ENCODE measurements around the gene ACTC1.

The ACTC1 gene

DNA sequence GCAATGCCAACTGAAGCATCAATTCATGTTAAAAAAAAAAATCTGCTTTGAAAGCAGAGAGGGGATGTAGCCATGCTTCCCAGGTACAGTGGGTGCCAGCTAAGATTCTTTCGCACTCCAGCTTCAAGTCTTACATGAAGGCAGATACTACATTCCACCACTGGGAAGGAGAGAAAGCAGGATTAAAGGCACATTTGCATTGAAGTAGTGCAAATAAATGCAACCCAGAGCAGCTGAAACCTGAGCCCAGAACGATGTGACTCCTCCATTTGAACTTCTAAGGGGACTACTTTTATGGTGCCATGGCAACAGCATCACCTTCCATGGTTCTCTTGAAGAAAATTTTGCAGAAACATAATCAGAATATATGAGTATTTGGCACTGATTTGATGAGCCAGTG lies 21.4 kb downstream of the ACTC1 start:
- in situ Hi-C loops (cut with HindIII; ENCODE audit: low pct_ligation_motif_present, low sequenced_read_pairs), result no loop called here
- Histone ChIP-seq H3K36me3 (replicated peaks) (no peaks in the 10 kb centered on the region), H3K4me3 (ENCODE audit: low read depth, low read length) (no peak overlapping the region), H3K27me3 (replicated peaks) (peaks cover 2% of the 10 kb centered on the region), H3K27ac (no peak overlapping the region)
- DNase-seq, result no peak
- TF ChIP-seq, protein P1, sequence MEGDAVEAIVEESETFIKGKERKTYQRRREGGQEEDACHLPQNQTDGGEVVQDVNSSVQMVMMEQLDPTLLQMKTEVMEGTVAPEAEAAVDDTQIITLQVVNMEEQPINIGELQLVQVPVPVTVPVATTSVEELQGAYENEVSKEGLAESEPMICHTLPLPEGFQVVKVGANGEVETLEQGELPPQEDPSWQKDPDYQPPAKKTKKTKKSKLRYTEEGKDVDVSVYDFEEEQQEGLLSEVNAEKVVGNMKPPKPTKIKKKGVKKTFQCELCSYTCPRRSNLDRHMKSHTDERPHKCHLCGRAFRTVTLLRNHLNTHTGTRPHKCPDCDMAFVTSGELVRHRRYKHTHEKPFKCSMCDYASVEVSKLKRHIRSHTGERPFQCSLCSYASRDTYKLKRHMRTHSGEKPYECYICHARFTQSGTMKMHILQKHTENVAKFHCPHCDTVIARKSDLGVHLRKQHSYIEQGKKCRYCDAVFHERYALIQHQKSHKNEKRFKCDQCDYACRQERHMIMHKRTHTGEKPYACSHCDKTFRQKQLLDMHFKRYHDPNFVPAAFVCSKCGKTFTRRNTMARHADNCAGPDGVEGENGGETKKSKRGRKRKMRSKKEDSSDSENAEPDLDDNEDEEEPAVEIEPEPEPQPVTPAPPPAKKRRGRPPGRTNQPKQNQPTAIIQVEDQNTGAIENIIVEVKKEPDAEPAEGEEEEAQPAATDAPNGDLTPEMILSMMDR (IDR thresholded peaks at IDR 0.05; ENCODE audit: low read depth, low read length, missing control alignments), result no peak

DNA sequence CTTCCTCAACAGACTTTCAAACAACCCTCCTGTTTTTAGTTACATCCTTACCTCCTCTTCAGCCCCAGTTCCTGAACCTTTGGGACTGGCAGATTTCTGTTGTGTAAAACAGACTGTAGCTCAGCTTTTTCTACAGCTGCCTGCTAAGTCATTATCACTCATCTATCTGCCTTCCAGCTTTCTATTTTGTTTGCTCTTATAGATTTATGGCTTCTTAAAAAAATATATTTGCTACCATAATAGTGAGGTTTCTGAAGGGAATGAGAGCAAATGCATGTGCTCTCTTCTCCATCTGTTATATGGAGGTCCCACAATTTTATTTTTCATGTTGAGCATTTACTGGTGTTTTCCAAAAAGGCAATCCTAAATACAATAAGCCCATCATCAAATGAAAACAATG lies 22.3 kb downstream of the ACTC1 start:
- no peaks in the 10 kb centered on the region for H3K36me3 ChIP-seq (replicated peaks)
- in situ Hi-C loops (cut with HindIII; ENCODE audit: low pct_ligation_motif_present, low sequenced_read_pairs), result no loop called here

DNA sequence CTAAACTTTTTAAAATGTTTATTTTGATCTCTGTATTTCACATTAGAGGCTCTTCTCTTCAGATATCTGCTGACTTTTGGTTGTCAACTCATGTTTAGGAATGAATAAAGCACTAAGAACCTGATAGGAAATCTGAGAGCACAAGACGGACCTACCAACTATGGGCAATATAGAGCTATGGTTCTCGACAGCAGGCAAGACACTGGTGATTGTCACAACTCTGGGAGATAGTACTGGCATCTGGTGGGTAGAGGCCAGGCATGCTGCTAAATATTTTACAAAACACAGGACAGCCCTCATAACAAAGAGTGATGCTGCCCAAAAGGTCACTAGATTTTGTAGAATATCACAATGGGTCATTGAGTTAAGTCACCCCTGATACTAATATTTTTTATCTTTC lies 23.0 kb downstream of the ACTC1 start:
- Histone ChIP-seq H3K4me3 (ENCODE audit: low read depth, low read length) (no peak overlapping the region), H3K36me3 (replicated peaks) (no peaks in the 10 kb centered on the region), H3K27ac (no peak overlapping the region), H3K27me3 (replicated peaks) (peaks cover 2% of the 10 kb centered on the region)
- TF ChIP-seq, protein P1 (IDR thresholded peaks at IDR 0.05; ENCODE audit: low read depth, low read length, missing control alignments), result no peak
- in situ Hi-C loops (cut with HindIII; ENCODE audit: low pct_ligation_motif_present, low sequenced_read_pairs), result no loop called here
- DNase-seq, result no peak

More for the DNA sequence above, 22.3 kb downstream of the ACTC1 start:
- no peak for DNase-seq
- TF ChIP-seq, protein P1 (IDR thresholded peaks at IDR 0.05; ENCODE audit: low read depth, low read length, missing control alignments), result no peak
- Histone ChIP-seq H3K27me3 (replicated peaks) (peaks cover 2% of the 10 kb centered on the region), H3K27ac (no peak overlapping the region), H3K4me3 (ENCODE audit: low read depth, low read length) (no peak overlapping the region)

DNA sequence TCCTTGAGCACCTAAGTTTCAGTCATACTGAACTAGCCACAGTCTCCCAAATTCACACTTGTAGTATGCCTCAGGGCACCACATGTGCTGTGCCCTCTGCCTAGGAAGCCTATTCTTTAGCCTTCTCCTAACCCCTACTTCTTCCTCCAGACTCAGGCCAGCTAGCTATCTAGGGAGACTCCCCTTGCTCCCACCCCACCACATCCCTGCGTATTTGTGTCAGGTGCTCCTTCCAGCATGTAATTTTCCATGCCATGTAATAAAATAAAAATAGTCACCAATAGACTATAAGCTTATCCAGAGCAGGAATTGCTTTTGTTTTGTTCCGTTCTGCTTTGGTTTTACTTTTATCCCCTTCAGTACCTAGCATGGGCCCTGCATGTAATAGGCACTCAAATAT lies 25.6 kb downstream of the ACTC1 start:
- TF ChIP-seq, protein P1 (IDR thresholded peaks at IDR 0.05; ENCODE audit: low read depth, low read length, missing control alignments), result no peak

DNA sequence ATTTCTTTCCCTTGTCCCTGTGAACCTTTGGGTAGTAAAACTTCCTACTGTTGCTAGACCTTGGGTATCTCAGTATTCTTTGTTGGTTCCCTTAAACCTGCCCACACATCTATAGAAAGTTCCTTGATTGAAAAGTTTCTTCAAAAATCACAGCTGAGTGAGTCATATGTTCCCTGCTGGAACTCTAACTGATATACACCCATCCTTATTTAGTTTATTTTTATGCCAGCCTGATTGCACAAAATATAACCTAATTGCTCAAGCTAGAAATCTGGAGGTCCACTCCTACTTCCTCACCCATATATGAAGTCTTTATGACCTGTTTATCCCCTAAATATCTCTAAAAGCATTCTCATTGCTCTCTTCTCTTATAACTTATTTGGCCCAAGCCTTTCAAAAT lies 26.8 kb downstream of the ACTC1 start:
- TF ChIP-seq, protein P1 (IDR thresholded peaks at IDR 0.05; ENCODE audit: low read depth, low read length, missing control alignments), result no peak
- DNase-seq, result no peak
- Histone ChIP-seq H3K27ac (no peak overlapping the region), H3K4me3 (ENCODE audit: low read depth, low read length) (no peak overlapping the region), H3K27me3 (replicated peaks) (peaks cover 2% of the 10 kb centered on the region), H3K36me3 (replicated peaks) (no peaks in the 10 kb centered on the region)
- in situ Hi-C loops (cut with HindIII; ENCODE audit: low pct_ligation_motif_present, low sequenced_read_pairs), result no loop called here

More for the DNA sequence above, 25.6 kb downstream of the ACTC1 start:
- Histone ChIP-seq H3K4me3 (ENCODE audit: low read depth, low read length) (no peak overlapping the region), H3K27me3 (replicated peaks) (peaks cover 2% of the 10 kb centered on the region), H3K36me3 (replicated peaks) (no peaks in the 10 kb centered on the region), H3K27ac (no peak overlapping the region)
- DNase-seq, result no peak
- in situ Hi-C loops (cut with HindIII; ENCODE audit: low pct_ligation_motif_present, low sequenced_read_pairs), result no loop called here

DNA sequence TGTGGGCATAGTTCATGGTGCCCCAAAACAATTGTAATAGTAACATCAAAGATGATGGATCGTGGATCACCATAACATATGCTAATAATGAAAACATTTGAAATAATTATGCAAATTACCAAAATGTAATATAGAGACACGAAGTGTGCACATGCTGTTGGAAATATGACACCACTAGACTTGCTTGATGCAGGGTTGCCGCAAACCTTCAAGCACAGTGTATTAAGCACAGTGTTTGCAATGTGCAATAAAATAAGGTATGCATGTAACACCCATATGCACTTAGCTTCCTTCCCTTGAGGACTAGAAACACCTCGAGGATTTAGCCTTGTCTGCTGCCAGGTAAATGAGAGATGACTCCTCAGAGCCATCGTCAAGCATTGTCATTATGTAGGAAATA lies 29.6 kb downstream of the ACTC1 start:
- Histone ChIP-seq H3K36me3 (replicated peaks) (no peaks in the 10 kb centered on the region), H3K4me3 (ENCODE audit: low read depth, low read length) (no peak overlapping the region), H3K27ac (no peak overlapping the region), H3K27me3 (replicated peaks) (peaks cover 2% of the 10 kb centered on the region)
- in situ Hi-C loops (cut with HindIII; ENCODE audit: low pct_ligation_motif_present, low sequenced_read_pairs), result no loop called here
- no peak for DNase-seq
- TF ChIP-seq, protein P1 (IDR thresholded peaks at IDR 0.05; ENCODE audit: low read depth, low read length, missing control alignments), result no peak

Data from brain microvascular endothelial cell (primary cell).